GM18873 (cell line): ENCODE measurements around the gene MCM10.
"Not testable (repeated sequence)": the region's sequence is repeated elsewhere in the genome, so short reads cannot be mapped to it uniquely, and the experiment has no call there.

Experiments
- ATAC-seq: cut with Tn5 transposase; IDR thresholded peaks from one replicate; pipeline ENCODE4 v1.9.1; 2021; ENCODE audit warnings: mild to moderate bottlenecking, moderate library complexity, moderate number of reproducible peaks; ENCODE audit not compliant: unreplicated experiment, low FRiP score

Gene MCM10

DNA sequence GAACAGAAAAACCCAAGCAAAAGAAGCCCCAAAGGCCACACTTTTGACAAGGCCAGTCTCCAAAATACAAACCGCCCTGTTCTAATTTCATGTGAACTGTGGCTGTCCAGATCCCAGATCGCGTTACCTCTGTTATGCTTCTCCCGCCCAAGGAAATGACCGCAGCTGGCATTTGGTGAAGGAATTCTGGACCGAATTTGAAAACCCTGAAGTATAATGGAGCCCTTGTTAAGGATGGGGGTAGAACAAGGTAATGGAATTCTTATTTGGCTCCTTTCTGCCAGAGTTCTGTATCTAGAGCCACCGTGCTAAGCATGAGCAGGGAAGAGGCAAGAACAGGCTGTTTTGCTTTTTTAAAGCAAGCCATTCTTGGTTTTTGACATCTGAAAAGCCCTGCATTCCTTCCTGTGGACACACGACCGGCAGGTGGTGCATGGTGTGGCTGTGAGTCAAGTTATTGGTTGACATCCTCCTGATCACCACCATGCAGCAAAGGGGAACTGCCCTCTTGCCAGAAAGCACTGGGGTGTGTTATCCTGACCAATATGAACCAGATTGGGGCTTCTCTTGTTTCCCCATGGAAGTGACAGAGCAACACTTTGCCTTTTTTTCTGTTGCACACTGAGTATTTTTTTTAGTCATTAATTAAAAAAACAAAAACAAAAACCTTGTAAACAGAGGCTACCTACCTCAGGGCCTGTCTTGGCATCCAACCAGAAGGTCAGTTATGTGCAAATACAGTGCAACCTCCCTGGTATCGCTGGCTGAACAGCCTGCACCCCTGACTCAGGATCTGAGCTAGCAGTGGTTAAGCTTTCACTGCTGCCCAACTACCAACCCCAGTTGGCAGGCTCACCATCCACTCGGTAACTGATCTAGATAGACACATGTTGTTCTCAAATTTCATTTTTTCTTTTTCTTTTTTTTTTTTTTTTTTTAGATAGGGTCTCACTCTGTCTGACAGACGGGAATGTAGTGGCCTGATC is 58.6 kb downstream of the MCM10 start:
- ATAC-seq: no peak

DNA sequence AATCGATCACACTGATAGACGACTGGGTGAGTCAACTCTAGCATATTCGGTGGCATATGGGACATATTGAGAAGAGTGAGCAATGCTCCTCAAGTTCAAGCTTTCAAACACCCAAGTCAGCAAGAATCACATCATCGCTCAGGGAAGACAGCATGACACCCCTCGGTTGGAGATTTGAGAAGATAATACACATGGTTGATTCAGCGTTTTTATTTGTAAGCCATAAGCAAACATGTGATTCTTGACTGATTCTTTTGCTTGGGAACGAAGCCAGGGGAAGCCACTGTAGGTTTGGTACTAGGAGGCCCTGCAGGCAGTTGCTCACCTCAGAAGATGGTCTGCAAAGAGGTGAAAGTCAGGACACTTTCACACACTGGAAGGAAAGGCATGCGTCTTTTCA is 60.2 kb downstream of the MCM10 start:
- no peak for ATAC-seq

DNA sequence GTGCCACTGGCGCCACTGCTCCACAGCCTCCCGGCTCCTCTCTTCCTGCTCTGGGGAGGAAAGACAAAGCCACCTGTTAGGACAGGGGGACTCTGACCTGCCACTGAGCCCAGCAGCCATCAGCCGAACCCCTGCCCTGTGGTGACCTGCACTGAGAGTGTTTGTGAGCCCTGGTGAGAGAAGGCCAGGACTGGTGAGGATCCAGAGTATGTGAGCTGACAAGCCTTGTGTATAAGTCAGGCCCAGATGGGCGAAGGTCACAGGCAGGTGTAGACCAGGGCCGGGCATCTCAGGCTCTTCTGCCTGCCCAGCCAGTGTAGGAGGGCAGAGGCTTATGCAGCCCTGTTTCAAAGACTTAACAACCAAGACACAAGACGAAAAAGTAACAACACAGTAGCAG is 60.8 kb downstream of the MCM10 start:
- no peak for ATAC-seq

DNA sequence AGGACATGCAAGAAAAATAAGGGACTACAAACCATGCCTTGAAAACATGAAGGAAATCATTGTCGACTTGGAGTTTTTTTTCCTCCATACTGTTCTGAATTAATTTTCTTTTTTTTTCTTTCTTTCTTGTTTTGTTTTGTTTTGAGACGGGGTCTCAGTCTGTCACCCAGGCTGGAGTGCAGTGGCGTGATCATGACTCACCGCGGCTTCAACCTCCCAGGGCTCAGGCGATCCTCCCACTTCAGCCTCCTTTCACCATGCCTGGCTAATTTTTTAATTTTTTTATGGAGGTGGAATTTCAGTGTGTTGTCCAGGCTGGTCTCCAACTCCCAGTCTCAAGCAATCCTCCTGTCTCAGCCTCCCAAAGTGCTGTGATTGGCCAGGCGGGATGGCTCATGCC is 61.2 kb downstream of the MCM10 start:
- ATAC-seq: no peak

DNA sequence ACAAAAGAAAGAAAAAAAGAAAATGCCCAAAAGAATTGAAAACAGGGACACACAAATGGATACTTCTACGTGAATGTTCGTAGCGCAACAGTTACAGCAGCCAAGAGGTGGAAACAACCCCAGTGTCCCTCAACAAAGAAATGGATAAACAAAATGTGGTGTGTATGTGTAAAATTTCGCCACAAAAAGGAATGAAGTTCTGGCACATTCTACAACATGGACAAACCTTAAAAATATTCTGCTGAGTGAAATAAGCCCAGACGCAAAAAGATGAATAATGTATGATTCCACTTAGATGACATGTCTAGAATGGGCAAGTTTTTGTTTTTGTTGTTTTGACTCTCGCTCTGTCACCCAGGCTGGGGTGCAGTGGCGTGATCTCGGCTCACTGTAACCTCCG is 61.9 kb downstream of the MCM10 start:
- no peak for ATAC-seq

DNA sequence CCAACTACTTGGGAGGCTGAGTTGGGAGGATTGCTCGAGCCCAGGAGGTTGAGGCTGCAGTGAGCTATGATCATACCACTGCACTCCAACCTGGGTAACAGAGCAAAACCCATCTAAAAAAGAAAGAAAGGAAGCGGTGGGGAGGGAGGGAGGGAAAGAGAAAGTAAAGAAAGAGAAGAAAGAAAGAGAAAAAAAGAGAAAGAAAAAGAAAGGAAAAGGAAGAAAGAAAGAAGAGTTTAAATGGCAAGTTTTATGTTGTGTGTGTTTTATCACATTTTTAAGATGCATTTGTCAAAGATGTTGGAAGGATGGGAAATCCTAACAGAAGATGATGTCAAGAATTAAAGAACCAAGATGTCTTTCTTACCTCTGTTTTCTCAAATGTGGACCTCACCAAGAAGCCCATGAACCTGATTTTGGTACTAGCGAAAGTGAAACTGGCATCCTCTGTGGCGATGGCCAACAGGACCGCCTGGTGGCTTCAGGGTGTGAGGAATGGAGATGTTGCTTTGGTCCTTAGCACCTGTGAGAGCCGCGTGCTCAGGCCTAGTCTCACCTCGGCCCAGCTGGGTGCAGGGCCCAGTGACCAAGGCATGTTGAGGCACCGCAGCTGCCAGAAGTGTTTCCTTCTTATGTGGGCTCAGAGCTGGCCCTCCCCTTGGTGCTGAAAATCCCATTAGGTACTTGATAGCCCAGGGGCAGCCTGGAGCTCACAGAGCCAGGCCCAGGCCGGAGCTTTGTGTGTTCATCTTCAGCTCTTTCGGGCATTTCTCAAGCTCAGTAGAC is 63.0 kb downstream of the MCM10 start:
- ATAC-seq: no peak

DNA sequence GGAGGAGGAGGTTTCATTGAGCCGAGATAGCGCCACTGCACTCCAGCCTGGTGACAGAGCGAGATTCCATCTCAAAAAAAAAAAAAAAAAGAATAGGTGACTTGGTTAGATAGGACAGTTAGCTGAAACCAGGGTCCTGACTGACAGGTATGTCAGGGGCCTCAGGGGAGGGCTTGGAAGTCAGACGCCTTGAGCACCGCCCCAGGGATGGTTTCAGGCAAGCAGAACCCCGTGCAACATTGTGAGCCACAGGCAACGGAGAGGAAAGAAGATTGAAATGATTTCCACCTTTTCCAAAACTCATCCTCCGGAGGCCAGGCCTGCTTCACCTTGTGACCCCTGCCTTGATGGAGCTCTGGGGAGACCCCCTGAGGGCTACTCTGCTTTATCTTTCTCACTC is 64.2 kb downstream of the MCM10 start:
- no peak for ATAC-seq

DNA sequence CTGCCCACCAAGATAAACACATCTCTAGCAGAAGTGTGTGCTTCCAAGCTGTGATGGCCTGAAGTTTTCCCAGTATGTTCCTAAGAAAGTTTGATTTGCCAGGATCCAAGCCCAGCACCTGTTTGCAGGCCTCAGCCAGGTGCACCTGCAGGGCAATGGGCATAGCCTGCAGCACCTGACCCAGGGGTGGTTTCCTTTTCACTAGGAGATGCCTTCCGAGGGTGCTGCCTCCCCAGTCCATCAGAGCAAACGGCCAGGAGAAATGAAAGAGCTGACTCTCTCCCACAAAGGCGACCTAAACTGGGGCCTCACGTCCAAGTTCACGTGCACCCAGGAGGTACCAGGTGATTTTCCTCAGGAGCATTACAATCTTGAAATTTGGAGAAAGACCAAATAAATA is 65.7 kb downstream of the MCM10 start:
- no peak for ATAC-seq

DNA sequence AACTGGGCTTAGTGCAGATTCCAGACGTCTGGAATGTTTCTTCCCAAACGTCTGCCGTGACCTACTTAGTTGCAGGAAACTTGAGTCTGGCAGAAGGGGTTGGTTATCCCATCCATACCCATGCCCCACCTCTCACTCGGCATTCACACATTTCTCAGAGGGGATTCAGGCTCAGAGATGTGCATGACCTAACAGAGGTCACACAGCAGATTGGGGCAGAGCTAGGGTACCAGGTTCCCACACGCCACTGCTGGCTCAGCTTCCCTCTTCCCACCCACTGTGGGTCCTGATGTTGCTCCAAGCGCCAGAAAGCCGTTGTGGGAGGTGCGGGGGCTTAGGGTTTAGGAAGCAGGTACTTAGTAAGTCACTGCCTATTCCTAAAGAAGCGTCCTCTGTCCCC is 69.8 kb downstream of the MCM10 start:
- no peak for ATAC-seq

DNA sequence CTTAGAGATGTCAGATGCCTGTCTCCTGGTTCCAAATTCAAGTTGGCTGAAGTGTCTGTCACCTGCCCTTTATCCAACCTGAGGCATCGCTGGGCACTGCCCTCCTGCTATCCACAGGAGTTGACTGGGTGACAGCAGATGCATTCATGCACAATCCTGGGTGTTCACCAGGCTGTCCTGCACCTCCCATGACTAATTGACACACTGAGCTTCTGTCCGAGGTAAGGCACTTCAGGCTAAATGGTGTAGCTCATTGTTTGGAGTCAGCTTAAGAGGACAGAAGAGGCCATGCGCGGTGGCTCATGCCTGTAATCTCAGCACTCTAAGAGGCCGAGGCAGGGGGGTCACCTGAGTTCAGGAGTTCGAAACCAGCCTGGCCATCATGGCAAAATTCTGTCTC is 70.5 kb downstream of the MCM10 start:
- no peak for ATAC-seq

DNA sequence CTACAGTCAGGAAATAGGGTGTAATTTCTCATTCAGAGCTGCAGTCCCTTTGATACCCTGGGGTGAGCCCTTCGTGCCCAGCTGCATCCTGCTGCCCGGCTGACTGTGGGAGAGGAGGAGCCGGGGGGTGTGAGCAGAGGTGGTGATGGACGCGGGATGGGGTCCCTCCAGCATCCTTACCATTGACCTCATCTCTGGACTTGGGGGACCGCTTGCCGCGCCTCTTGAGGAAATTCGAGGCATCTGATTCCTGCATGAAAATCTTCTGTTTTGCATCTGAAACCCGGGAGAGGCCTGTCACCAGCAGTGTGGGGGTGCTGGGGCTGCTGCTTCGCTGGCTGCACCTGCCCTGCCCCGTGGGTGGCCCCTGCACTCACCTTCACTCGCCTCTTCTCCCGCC is 72.0 kb downstream of the MCM10 start:
- no peak for ATAC-seq

DNA sequence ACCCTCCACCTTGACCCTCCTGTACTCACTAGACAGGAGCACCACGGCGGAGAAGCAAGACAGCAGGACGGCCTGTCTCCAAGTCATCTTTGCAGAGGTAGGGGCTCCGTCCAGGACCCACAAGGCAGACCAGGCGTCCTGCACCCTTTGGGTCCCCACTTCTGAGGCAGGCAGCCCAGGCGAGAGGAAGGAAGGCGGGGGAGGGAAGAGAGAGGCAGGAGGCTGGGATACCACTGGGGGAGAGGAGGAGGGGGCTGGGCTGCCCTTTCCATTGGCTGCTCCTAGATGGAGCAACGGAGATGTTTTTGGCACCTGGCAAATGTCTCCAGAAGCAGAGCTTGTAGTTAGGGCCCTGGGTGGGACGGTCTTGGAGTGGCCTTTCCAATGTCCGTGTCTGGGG is 72.8 kb downstream of the MCM10 start, which contains the start of gene UCMA:
Gene UCMA, minus strand, starts transcription at position 203 of the 400 bp plus-strand sequence. Its CDS starts 116 bp downstream, at position 87.
- ATAC-seq: no peak

DNA sequence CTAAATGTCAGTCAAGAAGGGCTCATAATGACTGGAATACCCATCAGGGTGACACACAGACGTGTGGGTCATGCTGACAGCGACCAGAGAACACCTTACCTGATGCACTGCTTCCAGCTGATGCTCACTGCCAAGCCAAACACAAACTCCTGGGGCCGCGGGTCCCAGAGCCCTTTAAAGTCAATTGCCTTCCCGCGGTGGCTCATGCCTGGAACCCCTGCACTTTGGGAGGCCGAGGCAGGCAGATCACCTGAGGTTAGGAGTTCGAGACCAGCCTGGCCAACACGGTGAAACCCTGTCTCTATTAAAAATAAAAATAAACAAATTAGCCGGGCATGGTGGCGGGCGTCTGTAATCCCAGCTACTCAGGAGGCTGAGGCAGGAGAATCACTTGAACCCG is 73.4 kb downstream of the MCM10 start:
- not testable (repeated sequence) for ATAC-seq

DNA sequence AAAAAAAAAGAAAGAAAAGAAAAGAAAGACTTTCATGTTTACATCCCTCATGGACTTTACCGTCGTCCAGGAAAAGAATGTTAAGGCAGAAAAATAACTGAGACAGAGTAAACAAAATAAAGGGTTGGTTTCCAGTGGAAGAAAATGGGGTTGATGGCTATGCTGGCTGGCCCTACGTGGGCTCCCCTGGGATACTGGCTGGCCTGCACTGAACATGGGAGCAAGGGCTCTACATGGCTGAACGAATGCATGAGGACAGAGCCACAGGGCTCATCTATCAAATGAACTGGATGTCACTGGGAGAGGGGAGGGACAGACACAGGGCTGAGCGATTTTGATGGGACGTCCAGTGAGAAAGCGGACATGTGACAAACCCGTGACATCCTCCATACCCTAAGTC is 75.3 kb downstream of the MCM10 start:
- no peak for ATAC-seq

DNA sequence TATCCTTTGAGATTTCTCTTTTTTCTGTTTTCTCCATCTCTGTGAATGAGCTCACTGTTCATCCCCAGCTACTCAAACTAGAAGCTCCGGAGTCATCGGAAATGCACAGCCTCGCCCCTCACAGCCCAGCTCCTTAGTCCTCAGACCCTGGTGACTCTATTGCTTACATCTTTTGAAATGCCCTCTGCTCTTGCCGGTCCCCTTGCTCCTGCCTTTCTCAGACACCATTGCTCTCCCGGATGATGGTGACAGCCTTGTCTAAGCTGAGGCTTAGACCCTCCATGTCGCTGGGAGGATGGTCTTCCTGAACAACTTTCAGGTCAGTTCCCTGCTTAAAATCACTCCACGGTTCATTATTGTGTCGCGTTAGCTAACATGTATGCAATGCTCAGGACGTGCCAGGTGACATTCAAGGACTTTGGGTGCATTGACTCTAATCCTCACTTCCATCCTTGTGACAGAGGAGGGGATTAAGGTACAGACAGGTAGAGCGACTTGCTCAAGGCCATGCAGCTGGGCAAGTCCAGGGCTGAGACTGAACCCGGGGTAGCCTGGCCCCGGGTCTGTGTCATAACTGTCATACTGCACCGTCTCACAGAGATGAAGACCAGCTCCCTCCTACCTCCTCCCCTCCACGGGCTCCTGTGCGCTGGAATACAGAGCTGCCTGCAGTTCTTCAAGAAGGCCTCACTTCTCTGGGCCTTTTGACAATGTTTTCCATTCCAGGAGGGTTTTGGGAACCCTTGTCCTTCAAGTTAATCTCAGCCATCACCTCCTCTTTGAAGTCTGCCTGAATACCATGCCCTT is 77.1 kb downstream of the MCM10 start:
- no peak for ATAC-seq

DNA sequence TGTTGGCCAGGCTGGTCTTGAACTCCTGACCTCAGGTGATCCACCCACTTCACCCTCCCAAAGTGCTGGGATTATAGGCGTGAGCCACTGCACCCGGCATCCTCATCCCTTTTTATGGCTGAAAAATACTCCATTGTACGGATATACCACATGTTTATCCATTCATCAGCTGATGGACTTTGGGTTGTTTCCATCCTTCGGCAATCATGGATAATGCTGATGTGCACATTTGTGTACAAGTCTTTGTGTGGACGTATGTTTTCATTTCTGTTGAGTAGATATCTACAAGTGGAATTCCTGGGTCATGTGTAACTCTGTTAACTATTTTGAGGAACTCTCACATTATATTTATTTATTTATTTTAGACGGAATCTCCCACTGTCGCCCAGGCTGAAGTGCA is 78.6 kb downstream of the MCM10 start:
- ATAC-seq: no peak

DNA sequence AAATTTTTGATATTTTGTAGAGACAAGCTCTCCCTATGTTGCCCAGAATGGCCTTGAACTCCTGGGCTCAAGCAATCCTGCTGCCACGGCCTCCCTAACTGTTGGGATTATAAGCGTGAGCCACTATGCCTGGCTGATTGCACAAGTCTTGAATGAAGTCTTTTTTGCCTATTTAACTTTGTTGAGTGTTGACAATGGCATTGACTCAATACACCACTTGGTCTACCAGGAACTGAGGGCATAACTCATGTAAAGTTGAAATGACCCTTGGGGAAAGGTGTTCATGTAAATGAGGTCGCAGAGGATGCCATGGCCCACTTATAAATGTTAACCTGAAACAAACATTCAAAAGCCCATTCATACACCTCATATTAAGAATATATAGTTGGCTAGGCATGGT is 80.3 kb downstream of the MCM10 start:
- ATAC-seq: no peak

DNA sequence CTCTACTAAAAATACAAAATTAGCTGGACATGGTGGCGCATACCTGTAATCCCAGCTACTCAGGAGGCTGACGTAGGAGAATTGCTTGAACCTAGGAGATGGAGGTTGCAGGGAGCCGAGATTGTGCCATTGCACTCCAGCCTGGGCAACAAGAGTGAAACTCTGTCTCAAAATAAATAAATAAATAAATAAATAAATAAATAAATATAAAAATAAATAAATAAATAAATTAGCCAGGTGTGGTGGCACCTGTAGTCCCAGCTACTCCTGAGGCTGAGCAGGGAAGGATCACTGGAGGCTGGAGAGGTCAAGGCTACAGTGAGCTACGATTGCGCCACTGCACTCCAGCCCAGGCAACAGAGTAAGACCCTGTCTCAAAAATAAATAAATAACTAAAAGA is 80.9 kb downstream of the MCM10 start:
- ATAC-seq: not testable (repeated sequence)

DNA sequence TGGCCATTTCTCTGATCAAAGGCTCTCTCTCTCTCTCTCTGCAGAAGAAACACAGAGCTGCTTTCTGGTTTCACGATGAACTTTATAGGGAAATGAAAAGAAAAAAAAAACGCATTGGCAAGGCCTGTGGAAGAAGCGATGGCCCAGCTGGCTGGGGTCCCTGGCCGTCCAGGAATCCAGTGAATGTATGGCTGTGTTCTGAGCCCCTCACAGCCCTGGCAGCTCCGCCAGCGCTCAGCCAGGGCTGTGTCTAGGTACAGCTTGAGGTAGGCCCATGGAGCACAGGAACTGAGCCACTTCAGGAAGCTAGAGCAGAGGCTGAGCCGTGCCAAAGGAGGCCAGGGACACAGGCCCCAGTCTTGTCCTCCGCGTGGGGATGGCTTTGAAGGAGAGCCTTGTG is 85.9 kb downstream of the MCM10 start:
- no peak for ATAC-seq

DNA sequence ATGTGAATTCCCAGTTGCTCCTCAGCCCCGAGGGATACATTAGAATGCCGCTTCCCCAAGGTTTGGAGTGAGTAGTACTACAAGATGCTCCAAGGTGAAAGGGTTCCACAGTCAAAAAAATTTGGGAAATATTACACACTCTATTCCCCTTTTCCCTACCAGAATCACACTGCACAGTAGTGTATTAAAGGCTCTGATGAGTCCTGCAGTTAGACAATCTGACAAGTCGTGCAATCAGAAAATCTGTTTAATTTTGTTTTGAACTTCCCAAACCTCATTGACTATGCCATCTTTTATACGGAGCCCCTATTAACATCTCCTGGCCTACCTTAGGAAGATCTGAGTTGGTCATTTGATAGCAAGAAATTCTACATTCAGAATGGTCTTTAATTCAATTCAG is 86.4 kb downstream of the MCM10 start:
- no peak for ATAC-seq

DNA sequence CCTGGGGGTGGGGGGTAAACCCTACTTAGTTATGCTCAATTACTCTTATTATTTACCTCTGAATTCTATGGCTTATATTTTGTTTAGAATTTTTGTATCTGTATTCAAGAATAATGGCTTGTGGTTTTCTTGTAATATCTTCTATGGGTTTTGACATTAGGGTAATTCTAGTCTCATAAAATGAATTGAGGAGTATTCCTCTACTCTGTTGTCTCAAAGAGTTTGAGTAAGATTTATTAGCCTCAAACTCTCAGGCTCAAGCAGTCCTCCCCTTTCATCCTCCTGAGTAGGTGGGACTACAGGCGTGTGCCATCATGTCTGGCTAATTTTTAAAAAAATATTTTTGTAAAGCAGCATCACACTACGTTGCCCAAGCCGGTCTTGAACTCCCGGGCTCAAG is 92.4 kb downstream of the MCM10 start:
- ATAC-seq: no peak
